HG02943 (cell line): Measurements from ENCODE around the gene BICC1.
"Not testable (repeated sequence)": the region's sequence is repeated elsewhere in the genome, so short reads cannot be mapped to it uniquely, and the experiment has no call there.

Experiments used
- ATAC-seq: cut with Tn5 transposase; IDR thresholded peaks from one replicate; pipeline ENCODE4 v1.9.1; 2021; ENCODE audit warnings: mild to moderate bottlenecking, low read depth, moderate library complexity; ENCODE audit not compliant: unreplicated experiment

Gene BICC1

DNA sequence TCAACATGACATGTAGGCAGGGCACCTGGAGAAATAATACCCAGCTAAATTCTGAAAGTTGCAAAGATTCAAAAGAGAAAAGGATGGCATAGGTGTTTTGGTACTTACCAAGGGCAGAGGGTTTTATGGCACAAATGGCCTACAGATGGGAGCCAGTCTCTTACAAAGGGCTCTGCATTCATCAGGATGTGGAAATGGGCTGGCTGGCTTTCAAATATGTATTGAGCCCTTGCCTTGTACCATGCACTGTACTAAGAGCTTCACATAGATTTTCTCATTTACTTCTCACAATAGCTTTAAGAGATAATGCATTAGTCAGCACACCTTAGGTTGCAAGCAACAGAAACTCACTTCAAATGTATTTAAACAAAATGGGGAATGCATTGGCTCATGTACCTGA, 327.1 kb downstream of the BICC1 start:
- no peak for ATAC-seq

DNA sequence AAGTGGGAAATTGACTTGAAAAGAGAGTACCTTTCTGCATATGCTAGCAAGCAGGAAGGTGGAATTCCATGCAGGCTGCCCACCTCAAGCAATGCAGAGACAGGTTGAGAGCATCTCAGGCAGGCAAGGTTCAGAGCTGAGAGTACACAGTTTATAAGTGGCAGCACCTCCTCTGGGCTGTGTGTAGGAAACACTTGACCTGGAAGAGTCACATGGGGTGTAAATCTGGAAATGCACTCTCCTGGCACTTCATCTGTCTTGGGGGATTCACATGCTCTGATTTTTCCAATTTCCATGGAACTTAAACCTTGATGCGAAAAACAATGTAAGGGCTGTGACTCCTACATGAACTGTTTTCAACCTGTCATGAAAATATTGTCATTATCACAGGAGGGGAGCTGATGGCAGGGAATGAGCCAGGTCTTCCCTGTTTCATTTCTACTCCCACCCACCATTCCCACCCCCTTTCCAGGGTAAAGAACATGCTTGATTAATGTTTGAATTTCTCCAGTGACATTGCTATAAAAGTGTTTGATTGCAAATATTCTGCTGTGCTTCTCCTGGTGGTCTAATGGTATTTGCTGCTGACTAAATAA, 328.3 kb downstream of the BICC1 start:
- no peak for ATAC-seq

DNA sequence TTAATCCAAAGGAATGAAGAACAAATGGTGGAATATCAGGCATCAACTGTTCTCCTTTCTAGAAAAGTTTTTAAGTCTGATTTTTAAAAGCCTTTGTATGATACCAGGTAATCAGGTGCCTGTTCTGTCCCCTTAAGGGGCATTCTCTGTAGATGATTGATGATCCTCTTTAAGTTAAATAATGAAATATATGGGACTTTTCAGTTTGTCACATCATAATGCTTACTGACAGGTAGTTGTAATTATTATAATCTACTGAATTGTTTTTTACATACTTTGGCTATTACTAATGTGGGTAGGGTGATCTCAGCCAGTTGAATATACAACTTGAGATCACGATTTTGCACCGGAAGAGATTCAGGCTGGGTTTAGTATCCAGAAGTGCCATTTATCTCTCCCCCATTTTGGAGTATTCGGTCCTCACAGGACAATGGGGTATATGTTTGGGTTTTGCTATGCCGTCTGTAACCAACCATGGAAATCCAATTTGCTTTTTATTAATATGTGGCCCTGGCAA, 330.2 kb downstream of the BICC1 start:
- no peak for ATAC-seq

DNA sequence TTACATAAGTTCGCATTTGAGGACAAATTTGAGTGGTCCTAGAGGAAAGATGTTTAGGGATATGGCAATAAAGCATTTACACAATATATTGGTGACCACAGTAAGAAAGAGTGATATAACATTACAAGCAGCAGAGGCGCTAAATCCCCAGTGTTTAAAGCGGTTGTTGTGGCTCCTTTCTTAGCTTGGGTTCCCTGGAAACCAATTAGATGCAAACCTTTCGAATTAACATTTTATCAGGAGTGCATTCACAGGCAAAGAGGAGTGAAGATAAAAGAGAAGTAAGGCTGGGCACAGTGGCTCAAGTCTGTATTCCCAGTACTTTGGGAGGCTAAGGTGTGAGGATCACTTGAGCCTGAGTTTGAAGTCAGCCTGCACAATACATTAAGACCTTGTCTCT, 331.1 kb downstream of the BICC1 start:
- ATAC-seq: no peak

DNA sequence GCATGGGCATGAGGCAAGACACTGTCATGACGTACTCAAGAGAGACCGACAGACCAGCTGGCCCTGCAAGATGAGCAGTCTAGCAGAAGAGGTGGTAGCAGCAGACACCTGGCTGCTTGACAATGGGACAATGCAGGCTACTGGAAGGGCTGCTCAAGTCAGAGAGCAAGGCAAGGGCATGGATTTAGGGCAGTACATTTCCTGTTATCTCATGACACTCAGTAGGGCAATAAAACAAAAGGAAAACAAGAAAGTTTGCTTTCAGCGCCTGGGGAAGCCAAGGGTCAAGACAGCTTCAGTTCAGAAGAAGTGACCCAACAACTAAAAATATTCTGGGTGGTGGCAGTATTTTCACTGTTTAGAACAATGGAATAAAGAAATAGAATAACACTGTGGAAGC, 332.0 kb downstream of the BICC1 start:
- no peak for ATAC-seq

DNA sequence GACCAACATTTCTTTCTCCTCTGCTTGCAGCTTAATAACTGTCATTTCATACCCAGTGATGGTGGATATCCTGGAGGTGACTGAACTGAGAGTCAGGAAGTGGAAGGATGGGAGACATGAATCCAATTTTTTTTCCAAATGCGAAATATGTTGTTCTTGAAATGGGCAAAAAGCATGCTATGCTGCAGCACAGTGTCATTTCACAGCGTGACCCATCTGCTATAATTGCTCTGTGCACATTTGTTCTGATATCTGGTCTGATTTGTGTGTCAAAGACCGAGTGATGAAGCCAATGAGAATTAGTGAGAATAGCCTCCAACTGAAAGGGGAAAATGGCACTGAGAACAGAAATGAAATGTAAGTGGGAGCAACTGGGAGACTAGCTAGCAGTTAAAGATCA, 334.2 kb downstream of the BICC1 start:
- ATAC-seq: no peak

DNA sequence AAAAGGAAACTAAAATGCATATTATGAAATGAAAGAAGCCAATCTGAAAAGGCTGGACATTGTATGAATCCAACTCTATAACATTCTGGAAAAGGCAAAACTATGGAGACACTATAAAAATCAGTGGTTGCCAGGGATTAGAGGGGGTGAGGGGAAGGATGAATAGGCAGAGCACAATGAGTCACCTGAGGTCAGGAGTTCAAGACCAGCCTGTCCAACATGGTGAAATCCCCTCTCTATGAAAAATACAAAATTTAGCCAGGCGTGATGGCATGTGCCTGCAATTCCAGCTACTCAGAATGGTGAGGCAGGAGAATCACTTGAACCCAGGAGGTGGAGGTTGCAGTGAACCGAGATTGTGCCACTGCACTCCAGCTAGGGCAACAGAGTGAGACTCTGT, 338.9 kb downstream of the BICC1 start:
- no peak for ATAC-seq

DNA sequence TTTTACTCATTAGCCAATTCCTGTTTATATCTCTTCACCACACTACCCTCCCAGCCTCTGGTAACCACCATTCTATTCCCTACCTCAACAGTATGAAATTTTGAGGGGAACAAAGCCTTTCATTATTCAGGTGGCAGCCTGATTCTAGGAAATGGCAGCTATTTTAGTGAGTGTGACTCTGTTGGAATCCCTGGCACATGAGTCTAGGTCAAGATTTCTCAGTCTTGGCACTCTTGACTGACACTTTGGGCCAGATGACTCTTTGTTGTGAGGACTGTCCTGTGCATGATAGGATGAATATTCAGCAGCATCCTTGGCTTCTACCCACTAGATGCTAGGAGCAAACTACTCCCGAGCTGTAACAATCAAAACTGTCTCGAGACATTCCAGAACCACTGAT, 341.0 kb downstream of the BICC1 start:
- no peak for ATAC-seq

DNA sequence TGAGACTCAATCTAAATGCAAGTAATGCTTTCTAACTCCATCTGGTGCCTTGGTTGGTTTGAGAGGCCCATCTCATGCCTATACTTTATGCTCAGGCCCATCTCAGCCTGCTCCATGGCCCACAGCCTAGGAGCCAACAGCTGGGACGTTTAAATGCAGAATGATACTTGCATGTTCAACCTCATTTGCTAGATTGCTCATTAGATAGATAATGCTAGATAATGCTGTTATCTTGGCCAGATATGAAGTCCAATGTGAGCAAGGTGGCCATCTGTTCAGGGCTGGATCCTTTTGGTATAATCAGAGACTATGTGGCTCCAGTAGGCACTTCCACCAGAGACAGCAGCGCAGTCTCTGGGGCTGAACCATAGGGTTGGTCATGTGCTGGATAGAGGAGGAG, 342.1 kb downstream of the BICC1 start:
- ATAC-seq: no peak

DNA sequence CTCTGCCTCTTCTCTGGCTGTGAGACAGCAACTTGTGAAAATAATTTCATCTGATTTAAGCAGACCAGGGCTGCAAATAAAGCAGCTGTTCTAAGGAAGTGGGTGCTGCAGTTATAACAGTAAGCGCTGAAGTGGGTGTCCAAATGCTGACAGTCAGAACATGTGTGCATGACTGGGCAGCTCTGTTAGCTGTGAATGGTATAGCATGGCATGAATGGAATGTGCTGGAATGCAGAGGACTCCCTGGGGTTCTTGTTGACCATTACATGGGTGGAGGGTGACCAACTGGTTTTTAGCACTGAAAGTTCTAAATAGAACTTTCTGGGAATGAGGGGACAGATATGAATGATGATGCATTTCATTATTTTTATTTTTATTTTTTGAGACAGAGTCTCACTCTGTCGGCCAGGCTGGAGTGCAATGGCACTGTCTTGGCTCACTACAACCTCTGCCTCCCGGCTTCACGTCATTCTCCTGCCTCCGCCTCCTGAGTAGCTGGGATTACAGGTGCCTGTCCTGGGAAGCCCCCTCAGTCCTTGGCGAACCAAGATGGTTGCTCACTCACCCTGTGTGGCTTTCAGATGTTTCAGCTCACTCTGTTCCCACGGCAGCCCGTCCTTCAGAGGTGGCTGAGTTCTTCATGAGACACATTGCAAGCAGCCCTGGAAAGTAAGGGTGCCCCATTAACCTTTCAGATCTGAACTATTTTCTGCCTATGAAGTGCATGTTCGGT, 344.0 kb downstream of the BICC1 start:
- no peak for ATAC-seq

DNA sequence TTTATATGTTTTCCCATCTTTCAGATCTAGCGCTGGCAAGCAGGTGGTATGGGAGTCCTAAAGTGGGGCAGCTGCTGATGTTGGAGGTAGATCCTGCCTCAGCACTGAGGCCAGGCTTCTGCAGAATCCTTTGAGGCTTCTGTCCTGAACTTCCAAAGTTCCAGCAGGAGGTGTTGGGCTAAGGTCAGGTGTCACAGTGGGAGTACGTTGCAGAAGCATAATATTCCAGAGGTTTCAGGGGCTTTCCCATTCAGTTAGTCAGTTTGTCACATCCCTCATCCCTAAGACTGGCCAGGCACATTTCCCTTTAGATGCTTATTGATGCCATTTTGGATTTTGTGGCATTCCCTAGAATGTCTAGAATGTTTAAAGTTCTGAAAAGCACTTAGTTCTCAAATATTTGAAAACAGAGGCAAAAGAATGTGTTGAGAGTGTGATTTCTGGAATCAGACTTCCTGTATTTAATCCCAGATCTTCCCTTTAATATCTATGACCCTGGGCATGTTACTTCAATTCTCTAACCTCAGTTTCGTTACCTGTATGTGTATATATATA, 344.7 kb downstream of the BICC1 start:
- ATAC-seq: no peak

DNA sequence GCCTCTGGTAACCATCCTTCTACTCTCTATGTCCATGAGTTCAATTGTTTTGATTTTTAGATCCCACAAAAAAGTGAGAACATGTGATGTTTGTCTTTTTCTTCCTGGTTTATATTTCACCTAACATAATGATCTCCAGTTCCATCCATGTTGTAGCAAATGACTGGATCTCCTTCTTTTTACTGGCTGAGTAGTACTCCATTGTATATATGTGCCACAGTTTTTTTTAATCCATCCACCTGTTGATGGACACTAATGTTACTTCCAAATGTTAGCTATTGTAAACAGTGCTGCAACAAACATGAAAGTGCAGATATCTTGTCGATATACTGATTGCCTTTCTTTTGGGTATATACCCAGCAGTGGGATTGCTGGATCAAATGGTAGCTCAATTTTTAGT, 345.5 kb downstream of the BICC1 start:
- not testable (repeated sequence) for ATAC-seq

DNA sequence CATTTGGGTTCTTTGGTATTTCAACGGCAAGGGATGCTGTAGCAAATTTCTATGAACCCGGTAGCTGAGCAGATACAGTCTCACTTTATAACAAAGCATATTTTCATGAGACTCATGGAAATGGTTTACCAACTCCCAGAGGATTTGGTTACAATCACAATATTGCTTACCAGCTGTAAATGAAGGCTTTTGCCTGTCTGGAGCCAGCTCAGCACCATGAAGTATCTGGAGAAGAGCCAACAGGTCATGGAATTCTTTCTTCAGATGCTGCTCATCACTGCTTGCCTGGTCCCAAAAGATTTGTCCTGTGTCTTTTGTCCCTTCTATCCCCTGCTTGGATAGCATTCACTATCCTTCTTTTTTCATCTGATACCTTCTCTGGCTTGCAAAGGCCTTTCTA, 346.9 kb downstream of the BICC1 start:
- ATAC-seq: no peak

DNA sequence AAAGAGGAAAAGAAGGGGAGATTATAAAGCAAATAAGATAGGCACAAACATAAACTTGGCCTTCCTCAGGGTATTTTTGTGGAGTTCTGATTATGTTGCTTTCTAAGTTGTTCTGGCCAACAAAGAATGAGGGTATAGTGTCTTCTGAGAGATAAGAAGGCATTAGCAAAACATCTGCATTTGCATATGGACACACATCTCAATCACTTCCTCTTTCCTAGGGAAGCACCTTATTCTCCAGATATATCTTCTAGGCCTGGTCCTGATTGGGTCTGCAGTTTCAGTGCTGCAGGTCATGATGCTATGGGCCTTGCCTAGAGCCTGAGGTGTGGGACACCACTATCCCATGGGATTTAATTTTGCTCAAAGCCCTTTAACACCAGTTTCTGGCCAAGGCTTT, 355.0 kb downstream of the BICC1 start:
- no peak for ATAC-seq

DNA sequence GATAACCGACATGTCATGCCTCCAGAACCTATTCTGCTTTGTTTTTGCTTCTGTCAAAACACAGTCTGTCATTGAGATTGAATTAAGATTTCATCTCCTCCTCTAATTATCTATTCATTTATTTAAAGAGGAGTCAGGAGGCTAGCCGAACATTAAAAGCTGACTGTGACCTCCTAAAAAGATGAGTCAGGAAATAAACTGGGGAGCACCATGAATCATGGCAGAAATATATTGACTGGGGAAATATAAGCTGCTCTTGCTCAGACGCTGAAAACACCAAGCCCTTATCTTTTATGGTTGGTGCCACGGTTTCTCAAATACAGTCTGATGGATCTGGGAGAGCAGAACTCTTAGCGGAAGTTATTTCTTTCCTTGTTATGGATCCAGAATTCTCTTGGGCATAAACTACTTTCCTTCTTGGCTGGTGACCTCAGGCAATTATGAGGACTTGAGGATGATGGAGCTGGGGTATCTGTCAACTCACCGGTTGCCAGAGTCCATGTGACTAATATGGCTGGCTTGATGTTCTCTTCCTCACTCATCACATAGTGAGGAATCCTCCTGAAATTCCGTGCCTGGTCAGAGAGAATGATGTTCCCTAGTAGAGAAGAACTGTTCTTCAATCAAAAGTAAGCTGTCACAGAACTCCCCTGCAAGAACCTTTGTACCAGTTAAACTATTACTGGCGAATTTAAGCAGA, 356.2 kb downstream of the BICC1 start:
- no peak for ATAC-seq

DNA sequence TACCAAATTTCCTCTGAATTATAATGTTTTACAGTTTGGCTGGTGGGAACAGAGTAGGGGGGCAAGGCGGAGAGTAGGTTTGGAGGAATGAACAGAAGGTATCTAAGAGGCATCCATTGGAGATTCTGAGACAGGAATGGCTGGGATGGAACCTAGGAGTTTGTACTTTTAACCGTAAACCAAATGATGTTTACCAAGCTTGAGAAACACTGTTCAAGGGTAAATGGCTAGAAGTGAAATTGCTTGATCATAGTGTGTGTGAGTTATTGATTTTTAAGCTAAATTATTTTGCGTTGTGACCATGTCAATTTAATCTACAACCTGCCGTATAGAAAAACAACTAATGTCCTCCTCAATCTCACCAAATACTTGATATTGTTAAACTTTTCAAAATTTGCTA, 357.4 kb downstream of the BICC1 start:
- ATAC-seq: no peak

DNA sequence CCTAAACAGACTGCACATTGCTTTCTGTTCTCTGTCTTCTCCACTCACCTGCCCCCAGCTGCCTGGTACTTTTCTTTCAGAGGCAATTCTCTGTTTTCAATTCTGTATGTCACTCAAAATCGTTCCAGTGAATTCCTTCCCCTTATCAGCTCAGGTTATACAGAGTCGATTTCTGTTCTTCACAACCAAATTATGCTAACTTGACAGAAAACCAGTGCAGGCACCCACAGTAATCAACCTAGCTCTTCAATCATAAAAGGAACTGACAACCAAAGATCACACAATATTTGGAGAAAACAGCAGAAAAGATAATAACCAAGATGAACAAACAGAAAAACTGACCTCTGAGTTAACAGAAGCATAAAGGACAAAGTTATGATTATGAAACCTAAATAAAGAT, 360.5 kb downstream of the BICC1 start:
- ATAC-seq: no peak
